Measurements from ENCODE around the gene SUCLG2.

Gene SUCLG2

GRCh38 chr3:67517781-67518180 lies 136.6 kb downstream of the SUCLG2 start:
- no peak for DNase-seq (ENCODE audit: low read depth)
- no peak overlapping the region for H3K4me3 ChIP-seq (ENCODE audit: low read depth, low read length)
- TF ChIP-seq, protein P1, sequence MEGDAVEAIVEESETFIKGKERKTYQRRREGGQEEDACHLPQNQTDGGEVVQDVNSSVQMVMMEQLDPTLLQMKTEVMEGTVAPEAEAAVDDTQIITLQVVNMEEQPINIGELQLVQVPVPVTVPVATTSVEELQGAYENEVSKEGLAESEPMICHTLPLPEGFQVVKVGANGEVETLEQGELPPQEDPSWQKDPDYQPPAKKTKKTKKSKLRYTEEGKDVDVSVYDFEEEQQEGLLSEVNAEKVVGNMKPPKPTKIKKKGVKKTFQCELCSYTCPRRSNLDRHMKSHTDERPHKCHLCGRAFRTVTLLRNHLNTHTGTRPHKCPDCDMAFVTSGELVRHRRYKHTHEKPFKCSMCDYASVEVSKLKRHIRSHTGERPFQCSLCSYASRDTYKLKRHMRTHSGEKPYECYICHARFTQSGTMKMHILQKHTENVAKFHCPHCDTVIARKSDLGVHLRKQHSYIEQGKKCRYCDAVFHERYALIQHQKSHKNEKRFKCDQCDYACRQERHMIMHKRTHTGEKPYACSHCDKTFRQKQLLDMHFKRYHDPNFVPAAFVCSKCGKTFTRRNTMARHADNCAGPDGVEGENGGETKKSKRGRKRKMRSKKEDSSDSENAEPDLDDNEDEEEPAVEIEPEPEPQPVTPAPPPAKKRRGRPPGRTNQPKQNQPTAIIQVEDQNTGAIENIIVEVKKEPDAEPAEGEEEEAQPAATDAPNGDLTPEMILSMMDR (IDR thresholded peaks at IDR 0.05; ENCODE audit: insufficient read depth, low read depth, low read length, missing control alignments): no peak

GRCh38 chr3:67516496-67516895 lies 137.9 kb downstream of the SUCLG2 start:
- TF ChIP-seq, protein P1 (IDR thresholded peaks at IDR 0.05; ENCODE audit: insufficient read depth, low read depth, low read length, missing control alignments): no peak
- no peak overlapping the region for H3K4me3 ChIP-seq (ENCODE audit: low read depth, low read length)
- DNase-seq (ENCODE audit: low read depth): no peak

- TF ChIP-seq, protein P1 (IDR thresholded peaks at IDR 0.05; ENCODE audit: insufficient read depth, low read depth, low read length, missing control alignments): no peak
- no peak for DNase-seq (ENCODE audit: low read depth)
- no peak overlapping the region for H3K4me3 ChIP-seq (ENCODE audit: low read depth, low read length)
Measured at GRCh38 chr3:67515778-67516177, 138.6 kb downstream of the SUCLG2 start.

DNA sequence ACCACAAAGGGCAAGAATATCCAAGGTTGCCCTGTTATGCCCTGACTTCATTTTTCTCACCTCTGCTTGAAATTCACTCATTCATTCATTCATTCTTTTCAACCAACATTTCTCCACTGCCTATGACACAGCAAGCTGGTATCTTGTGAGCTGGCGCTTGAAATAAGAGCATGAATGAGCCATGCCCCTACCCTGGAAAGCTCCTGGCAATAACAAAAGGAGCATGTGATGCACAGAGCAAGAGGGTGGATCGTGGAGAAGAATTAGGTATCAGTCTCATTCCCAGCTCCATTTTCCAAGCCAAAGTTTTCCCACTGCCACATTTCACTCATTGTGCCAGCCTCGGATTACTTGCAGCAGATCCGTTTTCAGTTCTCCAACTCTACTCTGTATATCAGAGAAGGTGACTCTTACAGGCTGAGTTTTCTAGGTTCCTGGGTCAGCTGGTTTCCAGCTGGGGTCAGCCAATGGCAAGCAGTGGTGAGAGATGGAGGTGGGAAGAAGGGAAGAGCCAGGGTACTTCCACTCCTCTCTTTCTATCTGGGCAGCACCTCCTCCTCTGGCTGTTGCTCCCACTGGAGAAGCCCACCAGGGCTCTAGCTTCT lies 144.8 kb downstream of the SUCLG2 start:
- DNase-seq (ENCODE audit: low read depth): no peak

GRCh38 chr3:67507584-67507983 lies 146.8 kb downstream of the SUCLG2 start:
- H3K4me3 ChIP-seq (ENCODE audit: low read depth, low read length): no peak overlapping the region
- DNase-seq (ENCODE audit: low read depth): no peak
- TF ChIP-seq, protein P1 (IDR thresholded peaks at IDR 0.05; ENCODE audit: insufficient read depth, low read depth, low read length, missing control alignments): no peak

More for the DNA sequence above, 144.8 kb downstream of the SUCLG2 start:
- H3K4me3 ChIP-seq (ENCODE audit: low read depth, low read length): no peak overlapping the region
- TF ChIP-seq, protein P1 (IDR thresholded peaks at IDR 0.05; ENCODE audit: insufficient read depth, low read depth, low read length, missing control alignments): no peak

DNA sequence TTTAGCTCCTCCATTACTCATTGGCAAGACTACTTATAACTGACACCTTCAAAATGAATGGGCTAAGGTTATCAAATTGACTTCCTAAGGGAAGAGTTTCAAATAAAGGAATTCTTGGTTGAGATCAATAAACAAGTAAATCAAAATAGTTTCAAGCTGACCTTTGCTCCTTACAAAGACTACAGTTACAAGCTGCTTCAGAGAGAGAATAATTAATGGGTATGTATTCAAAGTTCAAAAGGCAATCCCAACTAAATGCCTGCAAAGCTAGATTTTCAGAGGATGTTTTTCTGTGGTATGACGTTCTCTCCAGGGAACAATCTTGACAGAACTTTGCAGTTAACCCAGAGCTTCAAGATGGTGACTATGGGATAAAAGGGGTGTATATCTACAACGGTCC lies 153.7 kb downstream of the SUCLG2 start:
- DNase-seq (ENCODE audit: low read depth): no peak
- no peak overlapping the region for H3K4me3 ChIP-seq (ENCODE audit: low read depth, low read length)
- TF ChIP-seq, protein P1 (IDR thresholded peaks at IDR 0.05; ENCODE audit: insufficient read depth, low read depth, low read length, missing control alignments): no peak

DNA sequence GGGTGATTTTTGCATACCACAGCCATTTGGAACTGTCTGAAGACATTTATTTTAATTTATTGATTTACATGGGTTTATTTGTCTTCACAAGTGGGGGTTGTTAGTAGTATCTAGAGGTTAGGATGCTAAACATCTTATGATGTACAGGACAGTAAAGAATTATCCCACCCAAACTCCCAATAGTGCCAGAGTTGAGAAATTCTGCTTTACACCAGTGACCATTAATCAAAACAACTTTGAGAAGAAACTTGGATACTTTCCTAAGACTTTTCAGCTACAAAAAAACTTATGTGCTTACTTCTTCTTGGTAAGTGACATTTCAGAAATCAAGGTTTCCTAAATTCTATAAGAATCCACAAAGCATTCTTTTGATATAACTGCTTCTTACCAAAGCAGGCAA lies 156.7 kb downstream of the SUCLG2 start:
- DNase-seq (ENCODE audit: low read depth): no peak
- H3K4me3 ChIP-seq (ENCODE audit: low read depth, low read length): no peak overlapping the region
- TF ChIP-seq, protein P1 (IDR thresholded peaks at IDR 0.05; ENCODE audit: insufficient read depth, low read depth, low read length, missing control alignments): no peak

Measured in GM12865 (cell line).